Spinal cord (tissue), 10 donors: ENCODE results near the gene TNIP1. TPM values are rescaled to one million over a fixed set of nuclear protein-coding genes. Genes with fewer than 3 reads are reported as not detected.

ENCODE experiments used
- DNase-seq, 6 donors: peaks; one replicate each; pipeline versions ENCODE4 v3.0.0 to v3.0.0-alpha.2; 2013 to 2015; ENCODE audit warnings: low spot score in 6 of 6, low read depth in 4 of 6
- H3K27ac ChIP-seq: one replicate; pipeline ENCODE4 v1.5.1; 2013; ENCODE audit warnings: low read depth, low read length, control low read depth
- H3K27me3 ChIP-seq: one replicate; pipeline ENCODE4 v1.6.1; 2013; ENCODE audit warnings: low read length; ENCODE audit not compliant: control insufficient read depth, insufficient read depth
- H3K36me3 ChIP-seq: one replicate; pipeline ENCODE4 v1.6.1; 2013; ENCODE audit warnings: low read length; ENCODE audit not compliant: control insufficient read depth, insufficient read depth
- H3K4me1 ChIP-seq: one replicate; pipeline ENCODE4 v1.6.1; 2013; ENCODE audit warnings: low read length; ENCODE audit not compliant: control insufficient read depth, insufficient read depth
- H3K4me3 ChIP-seq: one replicate; pipeline ENCODE4 v1.5.1; 2013; ENCODE audit warnings: low read depth, low read length, control low read depth
- H3K9me3 ChIP-seq: one replicate; pipeline ENCODE4 v1.6.1; 2013; ENCODE audit warnings: low read length; ENCODE audit not compliant: control insufficient read depth, insufficient read depth
- WGBS: methylation state at CpG from one replicate; pipeline ENCODE4 v1.1.5; 2013; ENCODE audit warnings: missing lambda C conversion rate; ENCODE audit not compliant: insufficient coverage; 5-methylcytosine and 5-hydroxymethylcytosine counted together
- polyA plus RNA-seq, 2 donors: library from polyadenylated mRNA; unstranded; fragments of 120-200 nt; gene quantifications; one replicate each; pipeline ENCODE4 v1.2.1, GENCODE V29; 2013; ENCODE audit not compliant: insufficient read length in 2 of 2
- total RNA-seq, 2 donors: library from RNA; depleted of rRNA in 1 of 2; stranded (reverse); fragments of 120-200 nt in 1 of 2; fragments of >200 nt in 1 of 2; gene quantifications; one replicate each; pipeline versions ENCODE4 v1.2.3 to v1.2.4, GENCODE V29; 2013 to 2014
- donor health status: healthy.

TNIP1 gene
- total and polyA plus RNA-seq, 4 donors, result 25.5 to 63.7 (median 52.4) TPM

- Histone ChIP-seq H3K27ac (no peak overlapping the region), H3K36me3 (peaks cover 2% of the 10 kb centered on the region), H3K9me3 (no peaks in the 10 kb centered on the region), H3K4me1 (peaks cover 3% of the 10 kb centered on the region), H3K27me3 (no peaks in the 10 kb centered on the region), H3K4me3 (no peak overlapping the region)
- DNase-seq, result no peak
- 67% methylated on average over 4 of the region's 10 CpGs for WGBS
Measured at GRCh38 chr5:151086905-151087360, 6.1 kb upstream of the TNIP1 start.

- WGBS, result 92% methylated on average over 6 of the region's 6 CpGs
- H3K27me3 ChIP-seq, result no peaks in the 10 kb centered on the region
- no peaks in the 10 kb centered on the region for H3K9me3 ChIP-seq
- H3K4me1 ChIP-seq, result peaks cover 7% of the 10 kb centered on the region
- H3K36me3 ChIP-seq, result peaks cover 2% of the 10 kb centered on the region
- no peak overlapping the region for H3K4me3 ChIP-seq
- DNase-seq, result no peak
- H3K27ac ChIP-seq, result no peak overlapping the region
Measured at GRCh38 chr5:151086192-151086869, 5.5 kb upstream of the TNIP1 start.

- Histone ChIP-seq H3K4me1 (peaks cover 10% of the 10 kb centered on the region), H3K27me3 (no peaks in the 10 kb centered on the region), H3K9me3 (no peaks in the 10 kb centered on the region), H3K27ac (no peak overlapping the region), H3K4me3 (no peak overlapping the region), H3K36me3 (peaks cover 2% of the 10 kb centered on the region)
- 59% methylated on average over 7 of the region's 9 CpGs for WGBS
- no peak for DNase-seq
Measured at GRCh38 chr5:151085517-151086041, 4.7 kb upstream of the TNIP1 start.

- H3K27ac ChIP-seq, result no peak overlapping the region
- H3K27me3 ChIP-seq, result no peaks in the 10 kb centered on the region
- 100% methylated on average over 4 of the region's 7 CpGs for WGBS
- peaks cover 2% of the 10 kb centered on the region for H3K36me3 ChIP-seq
- no peak overlapping the region for H3K4me3 ChIP-seq
- peaks cover 11% of the 10 kb centered on the region for H3K4me1 ChIP-seq
- no peak for DNase-seq
- H3K9me3 ChIP-seq, result no peaks in the 10 kb centered on the region
Measured at GRCh38 chr5:151084363-151084762, 3.5 kb upstream of the TNIP1 start.

- no peak for DNase-seq
- H3K27me3 ChIP-seq, result no peaks in the 10 kb centered on the region
- H3K36me3 ChIP-seq, result peaks cover 2% of the 10 kb centered on the region
- peaks cover 18% of the 10 kb centered on the region for H3K4me1 ChIP-seq
- no peak overlapping the region for H3K4me3 ChIP-seq
- WGBS, result 100% methylated on average over 1 of the region's 3 CpGs
- H3K27ac ChIP-seq, result no peak overlapping the region
- no peaks in the 10 kb centered on the region for H3K9me3 ChIP-seq
Measured at GRCh38 chr5:151083081-151083676, 2.3 kb upstream of the TNIP1 start.

- Histone ChIP-seq H3K27me3 (no peaks in the 10 kb centered on the region), H3K4me3 (no peak overlapping the region), H3K9me3 (no peaks in the 10 kb centered on the region), H3K27ac (peak overlapping the region; percentile 98), H3K4me1 (peaks cover 18% of the 10 kb centered on the region), H3K36me3 (peaks cover 2% of the 10 kb centered on the region)
- 54% methylated on average over 4 of the region's 6 CpGs for WGBS
- DNase-seq, result peak in 2 of 6 donors; percentile 40 to 54
Measured at GRCh38 chr5:151082282-151082902, 1.6 kb upstream of the TNIP1 start.

GRCh38 chr5:151081431-151082281 lies 822 bp upstream of the TNIP1 start:
- DNase-seq, result peak in 2 of 6 donors; percentile 74 to 89
- no peaks in the 10 kb centered on the region for H3K9me3 ChIP-seq
- H3K27ac ChIP-seq, result peak overlapping the region; percentile 98
- peak overlapping the region; percentile 83 for H3K4me3 ChIP-seq
- no peaks in the 10 kb centered on the region for H3K36me3 ChIP-seq
- peaks cover 16% of the 10 kb centered on the region for H3K4me1 ChIP-seq
- no peaks in the 10 kb centered on the region for H3K27me3 ChIP-seq
- 5% methylated on average over 2 of the region's 15 CpGs for WGBS

- no peaks in the 10 kb centered on the region for H3K27me3 ChIP-seq
- peaks cover 21% of the 10 kb centered on the region for H3K4me1 ChIP-seq
- WGBS, result 3% methylated on average over 14 of the region's 21 CpGs
- no peaks in the 10 kb centered on the region for H3K9me3 ChIP-seq
- H3K4me3 ChIP-seq, result peak overlapping the region; percentile 83
- H3K36me3 ChIP-seq, result no peaks in the 10 kb centered on the region
- H3K27ac ChIP-seq, result peak overlapping the region; percentile 98
- DNase-seq, result peak in 3 of 6 donors; percentile 23 to 84 (median 66)
Measured at GRCh38 chr5:151079838-151080612, 809 bp downstream of the TNIP1 start.
